K562 (cell line): ENCODE results near the gene CEP192. TPM values are rescaled to one million over a fixed set of nuclear protein-coding genes. Genes with fewer than 3 reads are reported as not detected.

Experiments
- ATAC-seq: fragments of 200-7000 bp; cut with Tn5 transposase; 3 replicates; pipeline ENCODE4 v1.9.1; 2020; ENCODE audit warnings: moderate library complexity
- BruUV-seq: library from RNA; stranded (reverse); fragments of 400-500 nt; replicated peaks from 2 replicates; lab custom pipeline; 2021; lab: Mats Ljungman, UMichigan
- CTCF ChIA-PET: fragments of 300-600 bp; formaldehyde crosslinking; extraction: SDS; loops from one replicate; lab custom pipeline; 2021; ENCODE audit warnings: low intra/inter-chr PET ratio; lab: Yijun Ruan, JAX
- POLR2A ChIA-PET: fragments of 300-600, 350-650 bp; sonication (Branson Sonifier 250); formaldehyde crosslinking; extraction: SDS; loops from one replicate; lab custom pipeline; 2021; ENCODE audit warnings: antibody characterized with exemption, inconsistent platforms; lab: Yijun Ruan, JAX
- DNase-seq, 4 experiments: peaks; one replicate each; pipeline versions ENCODE4 v3.0.0 to v3.0.0-alpha.2; 2011 to 2018; ENCODE audit warnings: low spot score in 3 of 4, mixed read lengths in 3 of 4; ENCODE audit errors: extremely low read depth in 1 of 4
- FAIRE-seq: peaks from 2 replicates; lab custom pipeline; 2011; peaks lifted over from hg19 to GRCh38; lab: Jason Lieb, UNC
- H2AFZ ChIP-seq: 2 replicates; pipeline ENCODE4 v1.6.0; 2011; ENCODE audit warnings: low read depth, low read length, control low read depth, inconsistent platforms
- H3K27ac ChIP-seq: fragments of 200-600 bp; 3 replicates; pipeline ENCODE4 v1.8.0; 2011; ENCODE audit warnings: low read depth, mild to moderate bottlenecking, control low read depth, inconsistent platforms, low read length, moderate library complexity, mixed read lengths; ENCODE audit errors: extremely low read depth
- H3K27me3 ChIP-seq, 2 experiments: fragments of 300-600 bp in 1 of 2; 2 replicates in 1 of 2; 3 replicates in 1 of 2; pipeline versions ENCODE4 v1.6.0 to v1.8.0; 2011; ENCODE audit warnings: inconsistent platforms in 2 of 2, low read length in 2 of 2, mild to moderate bottlenecking in 1 of 2, mixed read lengths in 1 of 2, moderate library complexity in 1 of 2; ENCODE audit not compliant: control insufficient read depth in 2 of 2, insufficient read depth in 2 of 2
- H3K36me3 ChIP-seq: fragments of 300-600 bp; 3 replicates; pipeline ENCODE4 v1.8.0; 2011; ENCODE audit warnings: mild to moderate bottlenecking, low read length, inconsistent platforms; ENCODE audit not compliant: control insufficient read depth, insufficient read depth
- H3K4me1 ChIP-seq, 2 experiments: fragments of 200-600 bp in 1 of 2; replicated peaks in 1 of 2; 2 replicates in 1 of 2; 3 replicates in 1 of 2; pipeline versions ENCODE4 v1.5.1 to v1.8.0; 2011; ENCODE audit warnings: inconsistent platforms in 2 of 2, low read length in 2 of 2, mild to moderate bottlenecking in 1 of 2, mixed read lengths in 1 of 2, moderate library complexity in 1 of 2; ENCODE audit not compliant: control insufficient read depth in 2 of 2, insufficient read depth in 2 of 2
- H3K4me2 ChIP-seq: 2 replicates; pipeline ENCODE4 v1.6.1; 2011; ENCODE audit warnings: low read length, control low read depth, inconsistent platforms, mixed read lengths; ENCODE audit not compliant: insufficient read depth
- H3K4me3 ChIP-seq: fragments of 200-600 bp; sonication (generic), shearing (Covaris generic); 2 replicates; pipeline ENCODE4 v1.5.1; 2016; ENCODE audit warnings: control low read depth, inconsistent platforms
- H3K79me2 ChIP-seq: fragments of 200-600 bp; 3 replicates; pipeline ENCODE4 v1.8.0; 2011; ENCODE audit warnings: low read length, inconsistent platforms; ENCODE audit not compliant: control insufficient read depth, insufficient read depth
- H3K9ac ChIP-seq, 2 experiments: 2 replicates each; pipeline versions ENCODE4 v1.6.0 to v1.6.1; 2011; ENCODE audit warnings: low read depth in 2 of 2, low read length in 2 of 2, control low read depth in 1 of 2, inconsistent platforms in 1 of 2, mild to moderate bottlenecking in 1 of 2, mixed read lengths in 1 of 2; ENCODE audit not compliant: insufficient read depth in 1 of 2
- H3K9me1 ChIP-seq: one replicate; pipeline ENCODE4 v1.6.0; 2011; ENCODE audit warnings: inconsistent platforms, mild to moderate bottlenecking, low read length, moderate library complexity; ENCODE audit not compliant: control insufficient read depth, insufficient read depth
- H3K9me3 ChIP-seq: replicated peaks from 2 replicates; pipeline ENCODE4 v1.5.1; 2011; ENCODE audit warnings: low read depth, low read length, inconsistent platforms; ENCODE audit not compliant: control insufficient read depth, insufficient read depth
- H4K20me1 ChIP-seq: replicated peaks from 2 replicates; pipeline ENCODE4 v1.6.1; 2011; ENCODE audit warnings: low read length, inconsistent platforms, mixed read lengths; ENCODE audit not compliant: control insufficient read depth, insufficient read depth
- BRD9 ChIP-seq: fragments of 450-650 bp; IDR thresholded peaks from 2 replicates; pipeline ENCODE4 v1.6.1; 2018; ENCODE audit warnings: low read depth; ENCODE audit not compliant: partially characterized antibody
- HDAC8 ChIP-seq: fragments of 450-650 bp; IDR thresholded peaks from 2 replicates; pipeline ENCODE4 v1.6.1; 2016; ENCODE audit warnings: mild to moderate bottlenecking, missing genetic modification characterization, moderate library complexity, missing compliant biosample characterization
- MITF ChIP-seq: IDR thresholded peaks from 2 replicates; pipeline ENCODE4 v1.6.1; 2014; ENCODE audit warnings: antibody characterized with exemption
- MLLT1 ChIP-seq, 2 experiments: fragments of 450-650 bp; IDR thresholded peaks; 2 replicates each; pipeline ENCODE4 v1.6.1; 2016
- MTA1 ChIP-seq: fragments of 450-650 bp; IDR thresholded peaks from 2 replicates; pipeline ENCODE4 v1.6.1; 2017; ENCODE audit warnings: borderline replicate concordance
- NCOR1 ChIP-seq: fragments of 450-650 bp; IDR thresholded peaks from 2 replicates; pipeline ENCODE4 v1.6.1; 2016; ENCODE audit warnings: mild to moderate bottlenecking, moderate library complexity
- NR2C1 ChIP-seq, 2 experiments: fragments of 450-650 bp; IDR thresholded peaks; 2 replicates each; pipeline ENCODE4 v1.6.1; 2017; ENCODE audit warnings: mild to moderate bottlenecking in 2 of 2, antibody characterized with exemption in 1 of 2, inconsistent platforms in 1 of 2, missing compliant biosample characterization in 1 of 2, missing genetic modification characterization in 1 of 2
- ZFP1 ChIP-seq: fragments of 450-650 bp; formaldehyde crosslinking; IDR thresholded peaks from 2 replicates; pipeline ENCODE4 v1.4.0; 2020; ENCODE audit warnings: mild to moderate bottlenecking, mixed read lengths
- ZNF165 ChIP-seq: fragments of 250-450 bp; sonication (Bioruptor Pico); IDR thresholded peaks from 2 replicates; pipeline ENCODE4 v1.4.0; 2020; ENCODE audit warnings: borderline replicate concordance
- ZNF583 ChIP-seq: fragments of 250-450 bp; sonication (Bioruptor Pico); IDR thresholded peaks from 2 replicates; pipeline ENCODE4 v1.4.0; 2020
- ZNF668 ChIP-seq: fragments of 250-450 bp; sonication (Bioruptor Pico); IDR thresholded peaks from 2 replicates; pipeline ENCODE4 v1.8.0; 2022; ENCODE audit warnings: mild to moderate bottlenecking, inconsistent platforms
- ZNF699 ChIP-seq: fragments of 250-450 bp; sonication (Bioruptor Pico); IDR thresholded peaks from 2 replicates; pipeline ENCODE4 v1.8.0; 2021; ENCODE audit warnings: mild to moderate bottlenecking, moderate library complexity; ENCODE audit not compliant: insufficient replicate concordance
- WGBS: fragments of 100-300 bp; shearing (Covaris generic); methylation state at CpG from one replicate; pipeline ENCODE4 v1.1.6; 2016; ENCODE audit warnings: low coverage, mixed read lengths; ENCODE audit not compliant: insufficient coverage; ENCODE audit errors: missing lambda C conversion rate; 5-methylcytosine and 5-hydroxymethylcytosine counted together
- in situ Hi-C: fragments of 300-500 bp; cut with MboI; formaldehyde crosslinking; loops from 4 replicates; pipeline ENCODE4 v1.15.0; 2018; ENCODE audit warnings: inconsistent platforms, mixed read lengths
- intact Hi-C: fragments of 100-400 bp; cut with micrococcal nuclease; formaldehyde crosslinking; loops from 2 replicates; pipeline ENCODE4 v1.14.2; 2022
- polyA plus RNA-seq, 8 experiments: library from polyadenylated mRNA; depleted of rRNA in 4 of 8; stranded (reverse) in 5 of 8; unstranded in 3 of 8; fragments of >200 nt; fragmentation: Nextera tagmentation in 2 of 8; fragmentation: Illumina TruSeq in 1 of 8; extraction: Ambion mirVana in 2 of 8; extraction: Trizol in 1 of 8; gene quantifications; 2 replicates each; pipeline versions ENCODE4 v1.2.1 to v1.2.3, GENCODE V29; 2011 to 2014; ENCODE audit warnings: inconsistent platforms in 1 of 8, missing spikeins in 1 of 8
- total RNA-seq, 7 experiments: library from RNA; depleted of rRNA in 6 of 7; stranded (reverse); fragments of >200 nt in 6 of 7; fragmentation: Illumina TruSeq in 2 of 7; extraction: Trizol in 2 of 7; gene quantifications; 2 replicates each; pipeline versions ENCODE4 v1.2.1 to v1.2.3, GENCODE V29; 2011 to 2021; ENCODE audit warnings: low replicate concordance in 1 of 7

CEP192 gene
- total and polyA plus RNA-seq, 9 of the 15 experiments (the other 6 are each of a cell fraction or from before 2014, with no cell fraction given): 14.4 to 54.4 (median 35.8) TPM

- Histone ChIP-seq H2AFZ (no peak overlapping the region), H3K27ac (no peak overlapping the region), H3K27me3 (no peaks in the 10 kb centered on the region), H3K79me2 (peaks cover 9% of the 10 kb centered on the region; the same call in 2 of the 3 replicates), H3K36me3 (peaks cover 93% of the 10 kb centered on the region), H3K9me1 (no peaks in the 10 kb centered on the region), H4K20me1 (no peaks in the 10 kb centered on the region), H3K9me3 (no peaks in the 10 kb centered on the region), H3K4me2 (no peak overlapping the region), H3K9ac (no peak overlapping the region), H3K4me1 (no peaks in the 10 kb centered on the region; a peak in 2 of 5 replicates), H3K4me3 (no peak overlapping the region)
- no peak for FAIRE-seq
- no peak for TF ChIP-seq ZNF583 (CRISPR knock-in tag)
- ChIA-PET CTCF (no interaction called here), POLR2A (interaction anchor here (1.1 kb wide), 1 partner anchor 10 kb away, joined by 3 read pairs; no protein-coding TSS in a partner anchor)
- BruUV-seq: no TSS peak
- intact Hi-C loops: no loop called here
- ATAC-seq: no peak
- no peak for DNase-seq
- WGBS: 82% methylated on average over 4 of the region's 4 CpGs
- in situ Hi-C loops: no loop called here
These were observed 60.8 kb downstream of the CEP192 start for GRCh38 chr18:13051950-13052349.

DNA sequence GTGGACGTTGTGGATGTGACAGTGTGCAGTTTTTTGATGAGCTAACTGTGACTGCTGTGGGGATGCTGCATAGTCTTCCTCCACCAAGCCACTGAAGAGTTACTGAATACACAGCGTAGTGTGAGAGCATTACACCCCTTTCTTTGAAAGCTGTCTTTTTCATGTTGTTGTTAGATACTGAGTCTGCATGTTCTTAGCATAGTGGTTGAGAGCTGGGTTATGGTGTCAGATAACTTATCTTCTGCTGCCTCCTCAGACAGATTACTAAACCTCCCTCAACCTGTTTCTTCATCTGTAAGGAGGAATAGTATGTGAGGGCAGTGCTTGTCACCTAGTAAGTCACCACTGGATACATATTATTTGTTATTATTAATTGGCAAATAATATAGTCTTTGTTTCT, 63.2 kb downstream of the CEP192 start:
- BruUV-seq: no TSS peak
- TF ChIP-seq NR2C1 (IDR thresholded peaks at IDR 0.05) (no peak), NR2C1 (tag; IDR thresholded peaks at IDR 0.05) (no peak), ZNF165 (CRISPR knock-in tag) (no peak), ZNF699 (CRISPR knock-in tag) (no peak), MTA1 (no peak), ZNF668 (CRISPR knock-in tag) (no peak), BRD9 (no peak), HDAC8 (no peak), ZFP1 (CRISPR knock-in tag) (no peak), MITF (no peak), MLLT1 (IDR thresholded peaks at IDR 0.05) (no peak), NCOR1 (no peak)
- Histone ChIP-seq H3K4me1 (no peaks in the 10 kb centered on the region; a peak in 2 of 5 replicates), H3K36me3 (peaks cover 91% of the 10 kb centered on the region), H3K9me1 (no peaks in the 10 kb centered on the region), H3K27me3 (no peaks in the 10 kb centered on the region), H3K4me2 (no peak overlapping the region), H3K4me3 (no peak overlapping the region), H3K79me2 (peaks cover 3% of the 10 kb centered on the region; the same call in 1 of the 3 replicates), H2AFZ (no peak overlapping the region), H3K27ac (no peak overlapping the region), H4K20me1 (no peaks in the 10 kb centered on the region), H3K9ac (no peak overlapping the region), H3K9me3 (no peaks in the 10 kb centered on the region)
- ChIA-PET POLR2A (interaction anchor here (0.9 to 1.0 kb wide), 2 partner anchors 13 to 21 kb away, joined by 3 read pairs; no protein-coding TSS in a partner anchor), CTCF (no interaction called here)
- ATAC-seq (no peak; the same call in 2 of the 3 replicates), DNase-seq (no peak), FAIRE-seq (no peak)
- in situ Hi-C loops: no loop called here
- intact Hi-C loops: no loop called here
- WGBS: 80% methylated on average over 2 of the region's 2 CpGs
